Loucy (cell line): ENCODE measurements around the gene CACNA1C.

Experiments
- H2AFZ ChIP-seq: fragments of 200-600 bp; sonication (generic); 2 replicates; pipeline ENCODE4 v1.6.0; 2016; ENCODE audit warnings: antibody characterized with exemption, mild to moderate bottlenecking, low read length, moderate library complexity
- H3F3A ChIP-seq: fragments of 200-600 bp; 2 replicates; pipeline ENCODE4 v1.6.0; 2016; ENCODE audit warnings: antibody characterized with exemption, low read depth, mild to moderate bottlenecking
- H3K27me3 ChIP-seq: fragments of 200-600 bp; sonication (generic); 2 replicates; pipeline ENCODE4 v1.6.1; 2014; ENCODE audit warnings: low read length, mild to moderate bottlenecking; ENCODE audit not compliant: insufficient read depth, poor library complexity, severe bottlenecking
- H3K36me3 ChIP-seq: fragments of 200-600 bp; sonication (generic); 2 replicates; pipeline ENCODE4 v1.6.1; 2016; ENCODE audit warnings: low read length; ENCODE audit not compliant: insufficient read depth
- H3K4me1 ChIP-seq: fragments of 200-600 bp; sonication (generic); 2 replicates; pipeline ENCODE4 v1.5.1; 2014; ENCODE audit warnings: low read length, mild to moderate bottlenecking; ENCODE audit not compliant: insufficient read depth, poor library complexity, severe bottlenecking
- H3K4me2 ChIP-seq: fragments of 200-600 bp; sonication (generic); 2 replicates; pipeline ENCODE4 v1.6.0; 2014; ENCODE audit warnings: antibody characterized with exemption, low read length, low read depth, mild to moderate bottlenecking; ENCODE audit not compliant: poor library complexity, severe bottlenecking
- H3K4me3 ChIP-seq: fragments of 200-600 bp; sonication (generic); 2 replicates; pipeline ENCODE4 v1.5.1; 2014; ENCODE audit warnings: low read length, mild to moderate bottlenecking, mixed read lengths; ENCODE audit not compliant: poor library complexity, severe bottlenecking
- H3K79me2 ChIP-seq: fragments of 200-600 bp; sonication (generic); 2 replicates; pipeline ENCODE4 v1.6.1; 2014; ENCODE audit warnings: low read length; ENCODE audit not compliant: insufficient read depth
- H3K9ac ChIP-seq: fragments of 200-600 bp; sonication (generic); 2 replicates; pipeline ENCODE4 v1.6.0; 2014; ENCODE audit warnings: mild to moderate bottlenecking, low read depth, low read length, moderate library complexity; ENCODE audit not compliant: poor library complexity, severe bottlenecking
- H3K9me2 ChIP-seq: fragments of 200-600 bp; sonication (generic); replicated peaks from 2 replicates; pipeline ENCODE4 v1.6.1; 2016; ENCODE audit warnings: low read depth, low read length, mixed read lengths
- H3K9me3 ChIP-seq: fragments of 200-600 bp; sonication (generic); 2 replicates; pipeline ENCODE4 v1.6.1; 2014; ENCODE audit warnings: mild to moderate bottlenecking, antibody characterized with exemption, low read length, low read depth; ENCODE audit not compliant: insufficient read depth
- H4K20me1 ChIP-seq: fragments of 200-600 bp; sonication (generic); 2 replicates; pipeline ENCODE4 v1.6.0; 2014; ENCODE audit warnings: antibody characterized with exemption, low read length, mild to moderate bottlenecking; ENCODE audit not compliant: insufficient read depth, poor library complexity, severe bottlenecking
- CTCF ChIP-seq: fragments of 200-600 bp; sonication (generic); conservative IDR thresholded peaks from 2 replicates; pipeline ENCODE4 v1.5.1; 2014; ENCODE audit warnings: mild to moderate bottlenecking, antibody characterized with exemption, low read length
- EZH2phosphoT487 ChIP-seq: fragments of 200-600 bp; IDR thresholded peaks from 2 replicates; pipeline ENCODE4 v1.6.1; 2018; ENCODE audit warnings: antibody characterized with exemption, mild to moderate bottlenecking, moderate library complexity, borderline replicate concordance

Gene CACNA1C

GRCh38 chr12:2384029-2384386 is 331.2 kb downstream of the CACNA1C start:
- Histone ChIP-seq H3K9me2 (no peaks in the 10 kb centered on the region), H3K4me2 (no peak overlapping the region), H3K9ac (no peak overlapping the region), H3K4me1 (no peaks in the 10 kb centered on the region), H4K20me1 (no peaks in the 10 kb centered on the region), H3K9me3 (no peaks in the 10 kb centered on the region), H3K4me3 (no peak overlapping the region), H3K36me3 (no peaks in the 10 kb centered on the region), H3F3A (no peaks in the 10 kb centered on the region), H2AFZ (no peak overlapping the region), H3K27me3 (no peaks in the 10 kb centered on the region), H3K79me2 (no peaks in the 10 kb centered on the region)
- TF ChIP-seq CTCF (no peak), EZH2phosphoT487 (no peak)

GRCh38 chr12:2384533-2385351 is 332.0 kb downstream of the CACNA1C start:
- TF ChIP-seq EZH2phosphoT487 = no peak
- H3K9ac ChIP-seq = no peak overlapping the region
- H3K36me3 ChIP-seq = no peaks in the 10 kb centered on the region
- no peaks in the 10 kb centered on the region for H3K9me3 ChIP-seq
- H3F3A ChIP-seq = no peaks in the 10 kb centered on the region
- no peaks in the 10 kb centered on the region for H3K27me3 ChIP-seq
- H4K20me1 ChIP-seq = no peaks in the 10 kb centered on the region
- H3K9me2 ChIP-seq = no peaks in the 10 kb centered on the region
- no peaks in the 10 kb centered on the region for H3K4me1 ChIP-seq
- H2AFZ ChIP-seq = no peak overlapping the region
- no peaks in the 10 kb centered on the region for H3K79me2 ChIP-seq
- H3K4me3 ChIP-seq = no peak overlapping the region
- no peak overlapping the region for H3K4me2 ChIP-seq

GRCh38 chr12:2385529-2385928 is 332.7 kb downstream of the CACNA1C start:
- no peaks in the 10 kb centered on the region for H3K4me1 ChIP-seq

More at GRCh38 chr12:2385529-2385928, 332.7 kb downstream of the CACNA1C start:
- Histone ChIP-seq H3K9ac (no peak overlapping the region), H3K79me2 (no peaks in the 10 kb centered on the region), H2AFZ (no peak overlapping the region), H3K4me3 (no peak overlapping the region), H3K27me3 (no peaks in the 10 kb centered on the region), H3K9me2 (no peaks in the 10 kb centered on the region), H3F3A (no peaks in the 10 kb centered on the region), H3K36me3 (no peaks in the 10 kb centered on the region), H3K9me3 (no peaks in the 10 kb centered on the region), H3K4me2 (no peak overlapping the region), H4K20me1 (no peaks in the 10 kb centered on the region)
- TF ChIP-seq EZH2phosphoT487 (no peak), CTCF (no peak)
